ENCODE measurements around the gene CPN1.
"Not testable (repeated sequence)": the region's sequence is repeated elsewhere in the genome, so short reads cannot be mapped to it uniquely, and the experiment has no call there.

Gene CPN1

GRCh38 chr10:100081075-100082001, at the start of gene CPN1:
CPN1 (minus strand) TSS chr10:100081869; CDS start chr10:100081625, 244 bp downstream.
- no peak for DNase-seq (ENCODE audit: low read depth in 3 of 3)

- no peak for DNase-seq (ENCODE audit: low read depth in 3 of 3)
Observed at GRCh38 chr10:100130831-100131230, 49.2 kb upstream of the CPN1 start.

- DNase-seq (ENCODE audit: low read depth in 3 of 3) = no peak
Observed at GRCh38 chr10:100129424-100129823, 47.8 kb upstream of the CPN1 start.

GRCh38 chr10:100128951-100129350, 47.3 kb upstream of the CPN1 start:
- no peak for DNase-seq (ENCODE audit: low read depth in 3 of 3)

GRCh38 chr10:100125335-100125734, 43.7 kb upstream of the CPN1 start:
- DNase-seq (ENCODE audit: low read depth in 3 of 3) = not testable (repeated sequence)

GRCh38 chr10:100124097-100124496, 42.4 kb upstream of the CPN1 start:
- no peak for DNase-seq (ENCODE audit: low read depth in 3 of 3)

- no peak for DNase-seq (ENCODE audit: low read depth in 3 of 3)
Observed at GRCh38 chr10:100122780-100123179, 41.1 kb upstream of the CPN1 start.

GRCh38 chr10:100120550-100120949, 38.9 kb upstream of the CPN1 start:
- no peak for DNase-seq (ENCODE audit: low read depth in 3 of 3)

- no peak for DNase-seq (ENCODE audit: low read depth in 3 of 3)
Observed at GRCh38 chr10:100119726-100120125, 38.1 kb upstream of the CPN1 start.

- no peak for DNase-seq (ENCODE audit: low read depth in 3 of 3)
Observed at GRCh38 chr10:100114976-100115770, 33.5 kb upstream of the CPN1 start.

GRCh38 chr10:100114460-100114859, 32.8 kb upstream of the CPN1 start:
- no peak for DNase-seq (ENCODE audit: low read depth in 3 of 3)

- no peak for DNase-seq (ENCODE audit: low read depth in 3 of 3)
Observed at GRCh38 chr10:100109670-100110069, 28.0 kb upstream of the CPN1 start.

GRCh38 chr10:100106865-100107264, 25.2 kb upstream of the CPN1 start:
- DNase-seq (ENCODE audit: low read depth in 3 of 3) = no peak

- DNase-seq (ENCODE audit: low read depth in 3 of 3) = no peak
Observed at GRCh38 chr10:100104300-100104699, 22.6 kb upstream of the CPN1 start.

GRCh38 chr10:100103581-100103980, 21.9 kb upstream of the CPN1 start:
- DNase-seq (ENCODE audit: low read depth in 3 of 3) = no peak

- no peak for DNase-seq (ENCODE audit: low read depth in 3 of 3)
Observed at GRCh38 chr10:100101192-100102076, 19.8 kb upstream of the CPN1 start.

GRCh38 chr10:100100651-100101184, 19.0 kb upstream of the CPN1 start:
- no peak for DNase-seq (ENCODE audit: low read depth in 3 of 3)

GRCh38 chr10:100089241-100089640, 7.6 kb upstream of the CPN1 start:
- no peak for DNase-seq (ENCODE audit: low read depth in 3 of 3)

- DNase-seq (ENCODE audit: low read depth in 3 of 3) = not testable (repeated sequence)
Observed at GRCh38 chr10:100086708-100087107, 5.0 kb upstream of the CPN1 start.

GRCh38 chr10:100085596-100085995, 3.9 kb upstream of the CPN1 start:
- no peak for DNase-seq (ENCODE audit: low read depth in 3 of 3)

GRCh38 chr10:100083623-100084022, 2.0 kb upstream of the CPN1 start:
- no peak for DNase-seq (ENCODE audit: low read depth in 3 of 3)

Data from stimulated activated CD4-positive, alpha-beta T cell treated with anti-CD3 and anti-CD28 coated beads, TNF-alpha, amount 100 ng/mL, for 48 hours (primary cell).